GM23338 (cell line): ENCODE results near the gene SLC35B4. TPM values are rescaled to one million over a fixed set of nuclear protein-coding genes. Genes with fewer than 3 reads are reported as not detected.
A peak's percentile ranks its signal among the peaks of the same experiment; 100 is the strongest.

Experiments
- ATAC-seq: fragments of 200-7000 bp; cut with Tn5 transposase; 3 replicates; pipeline ENCODE4 v1.9.1; 2020
- DNase-seq: peaks from one replicate; pipeline ENCODE4 v3.0.0-alpha.2; 2015; ENCODE audit warnings: low spot score
- H2AFZ ChIP-seq: fragments of 200-600 bp; sonication (generic); 2 replicates; pipeline ENCODE4 v1.8.0; 2016; ENCODE audit warnings: antibody characterized with exemption, mild to moderate bottlenecking, moderate library complexity
- H3F3A ChIP-seq: fragments of 200-600 bp; sonication (generic); replicated peaks from 2 replicates; pipeline ENCODE4 v1.8.0; 2017; ENCODE audit warnings: antibody characterized with exemption, mixed run types, low read depth
- H3K27ac ChIP-seq: fragments of 200-600 bp; sonication (generic); 2 replicates; pipeline ENCODE4 v1.6.1; 2016; ENCODE audit warnings: low read depth
- H3K27me3 ChIP-seq: fragments of 200-600 bp; sonication (generic); 2 replicates; pipeline ENCODE4 v1.8.0; 2016; ENCODE audit warnings: mild to moderate bottlenecking, mixed run types, moderate library complexity; ENCODE audit not compliant: insufficient read depth
- H3K36me3 ChIP-seq: fragments of 200-600 bp; sonication (generic); 2 replicates; pipeline ENCODE4 v1.8.0; 2016; ENCODE audit warnings: mild to moderate bottlenecking; ENCODE audit not compliant: insufficient read depth
- H3K4me1 ChIP-seq: fragments of 200-600 bp; sonication (generic); 2 replicates; pipeline ENCODE4 v1.8.0; 2016; ENCODE audit warnings: mild to moderate bottlenecking, moderate library complexity; ENCODE audit not compliant: insufficient read depth
- H3K4me2 ChIP-seq: fragments of 200-600 bp; sonication (generic); 2 replicates; pipeline ENCODE4 v1.7.1; 2017; ENCODE audit warnings: mixed run types
- H3K4me3 ChIP-seq: fragments of 200-600 bp; sonication (generic); 2 replicates; pipeline ENCODE4 v1.6.1; 2016; ENCODE audit warnings: mixed run types
- H3K79me2 ChIP-seq: fragments of 200-600 bp; sonication (generic); replicated peaks from 2 replicates; pipeline ENCODE4 v1.8.0; 2017; ENCODE audit warnings: mild to moderate bottlenecking; ENCODE audit not compliant: insufficient read depth
- H3K9me2 ChIP-seq: fragments of 200-600 bp; sonication (generic); 2 replicates; pipeline ENCODE4 v1.8.0; 2017; ENCODE audit not compliant: insufficient read depth
- H4K20me1 ChIP-seq: fragments of 200-600 bp; sonication (generic); replicated peaks from 2 replicates; pipeline ENCODE4 v1.8.0; 2017; ENCODE audit warnings: mild to moderate bottlenecking; ENCODE audit not compliant: insufficient read depth
- H3K27ac Mint-ChIP-seq: 2 replicates; pipeline ENCODE4 v1.8.0; 2020; ENCODE audit warnings: inconsistent platforms, mild to moderate bottlenecking, moderate library complexity, mixed read lengths
- H3K27me3 Mint-ChIP-seq: 3 replicates; pipeline ENCODE4 v1.8.0; 2022; ENCODE audit warnings: low read depth, mild to moderate bottlenecking, moderate library complexity, mixed read lengths, inconsistent platforms; ENCODE audit not compliant: insufficient read depth, poor library complexity
- H3K36me3 Mint-ChIP-seq: 3 replicates; pipeline ENCODE4 v1.8.0; 2021; ENCODE audit warnings: low read depth, mild to moderate bottlenecking, inconsistent platforms, moderate library complexity, mixed read lengths
- H3K4me1 Mint-ChIP-seq: 3 replicates; pipeline ENCODE4 v1.8.0; 2020; ENCODE audit warnings: mild to moderate bottlenecking, inconsistent platforms, mixed read lengths
- H3K4me3 Mint-ChIP-seq: 3 replicates; pipeline ENCODE4 v1.8.0; 2021; ENCODE audit warnings: moderate library complexity, mild to moderate bottlenecking, inconsistent platforms, mixed read lengths
- H3K9me3 Mint-ChIP-seq: 3 replicates; pipeline ENCODE4 v1.8.0; 2020; ENCODE audit warnings: moderate library complexity, mild to moderate bottlenecking, inconsistent platforms, mixed read lengths
- CREB1 ChIP-seq: fragments of 250-450 bp; sonication (Bioruptor Pico); IDR thresholded peaks from 2 replicates; pipeline ENCODE4 v1.5.0; 2020; ENCODE audit warnings: low read depth, mild to moderate bottlenecking, moderate library complexity
- CTCF ChIP-seq, 2 experiments: fragments of 200-600 bp in 1 of 2; sonication (generic) in 1 of 2; conservative IDR thresholded peaks; 2 replicates each; pipeline versions ENCODE4 v1.5.1 to v1.6.1; 2016 to 2017; ENCODE audit warnings: antibody characterized with exemption in 2 of 2, low read depth in 2 of 2, mild to moderate bottlenecking in 2 of 2, moderate library complexity in 1 of 2
- EZH2 ChIP-seq: fragments of 200-600 bp; sonication (generic); IDR thresholded peaks from one replicate; pipeline ENCODE4 v1.8.0; 2017; ENCODE audit warnings: antibody characterized with exemption, mild to moderate bottlenecking, low read depth; ENCODE audit not compliant: unreplicated experiment
- EZH2phosphoT487 ChIP-seq: fragments of 200-600 bp; sonication (generic); IDR thresholded peaks from one replicate; pipeline ENCODE4 v1.8.1; 2018; ENCODE audit warnings: antibody characterized with exemption; ENCODE audit not compliant: unreplicated experiment
- JUNB ChIP-seq: IDR thresholded peaks from one replicate; pipeline ENCODE4 v1.6.1; 2016; ENCODE audit warnings: antibody characterized with exemption; ENCODE audit not compliant: unreplicated experiment
- NANOG ChIP-seq: IDR thresholded peaks from 2 replicates; pipeline ENCODE4 v1.6.1; 2016; ENCODE audit warnings: antibody characterized with exemption, borderline replicate concordance
- REST ChIP-seq: IDR thresholded peaks from one replicate; pipeline ENCODE4 v1.6.1; 2018; ENCODE audit warnings: antibody characterized with exemption; ENCODE audit not compliant: unreplicated experiment
- STAT1 ChIP-seq: IDR thresholded peaks from one replicate; pipeline ENCODE4 v1.6.1; 2016; ENCODE audit warnings: antibody characterized with exemption; ENCODE audit not compliant: unreplicated experiment
- ZNF114 ChIP-seq: fragments of 250-450 bp; sonication (Bioruptor Pico); IDR thresholded peaks from 2 replicates; pipeline ENCODE4 v1.5.0; 2020; ENCODE audit warnings: mild to moderate bottlenecking, moderate library complexity
- ZNF331 ChIP-seq: fragments of 250-450 bp; sonication (Bioruptor Pico); IDR thresholded peaks from 2 replicates; pipeline ENCODE4 v1.5.0; 2020; ENCODE audit warnings: low read depth, mild to moderate bottlenecking, moderate library complexity
- polyA plus RNA-seq: library from polyadenylated mRNA; unstranded; fragments of >200 nt; fragmentation: Nextera tagmentation; extraction: Ambion mirVana; gene quantifications from 2 replicates; pipeline ENCODE4 v1.2.1, GENCODE V29; 2016
- total RNA-seq: library from RNA; depleted of rRNA; stranded (reverse); fragments of >200 nt; shearing (Covaris generic); gene quantifications from 2 replicates; pipeline ENCODE4 v1.2.3, GENCODE V29; 2014
- TF ChIP-seq, protein P1 (sequence below): IDR thresholded peaks from 2 replicates; pipeline ENCODE4 v1.6.1; 2016; ENCODE audit warnings: antibody characterized with exemption

The SLC35B4 gene
- total and polyA plus RNA-seq, 2 experiments from 2014 or later, result 22.6 to 29.7 TPM

- TF ChIP-seq REST (no peak), CTCF (conservative IDR thresholded peaks at IDR 0.05; ENCODE audit: low read depth in 2 of 2) (no peak), EZH2phosphoT487 (no peak), CREB1 (CRISPR knock-in tag) (no peak), ZNF331 (CRISPR knock-in tag) (no peak), ZNF114 (CRISPR knock-in tag) (no peak), JUNB (no peak)
- TF ChIP-seq, protein P1, sequence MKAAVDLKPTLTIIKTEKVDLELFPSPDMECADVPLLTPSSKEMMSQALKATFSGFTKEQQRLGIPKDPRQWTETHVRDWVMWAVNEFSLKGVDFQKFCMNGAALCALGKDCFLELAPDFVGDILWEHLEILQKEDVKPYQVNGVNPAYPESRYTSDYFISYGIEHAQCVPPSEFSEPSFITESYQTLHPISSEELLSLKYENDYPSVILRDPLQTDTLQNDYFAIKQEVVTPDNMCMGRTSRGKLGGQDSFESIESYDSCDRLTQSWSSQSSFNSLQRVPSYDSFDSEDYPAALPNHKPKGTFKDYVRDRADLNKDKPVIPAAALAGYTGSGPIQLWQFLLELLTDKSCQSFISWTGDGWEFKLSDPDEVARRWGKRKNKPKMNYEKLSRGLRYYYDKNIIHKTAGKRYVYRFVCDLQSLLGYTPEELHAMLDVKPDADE, result no peak
These were observed 26.4 kb downstream of the SLC35B4 start (continued) for GRCh38 chr7:134290286-134290685.

- H3K27ac Mint-ChIP-seq, result no peak overlapping the region
- Histone ChIP-seq H3K4me2 (no peak overlapping the region), H2AFZ (no peak overlapping the region), H3K36me3 (0 out of 2 replicates have a peak, but pooled peaks cover 5% of the 10 kb centered on the region), H3K9me2 (no peaks in the 10 kb centered on the region), H3K79me2 (no peaks in the 10 kb centered on the region), H3F3A (no peaks in the 10 kb centered on the region), H3K27me3 (no peaks in the 10 kb centered on the region), H3K4me3 (no peak overlapping the region), H3K27ac (peak overlapping the region; percentile 32; the same call in 1 of the 2 replicates), H4K20me1 (no peaks in the 10 kb centered on the region), H3K4me1 (no peaks in the 10 kb centered on the region)
- H3K9me3 Mint-ChIP-seq, result no peaks in the 10 kb centered on the region
- DNase-seq (no peak), ATAC-seq (no peak)
- no peak for TF ChIP-seq CTCF (conservative IDR thresholded peaks at IDR 0.05; ENCODE audit: low read depth in 2 of 2)
- TF ChIP-seq ZNF331 (CRISPR knock-in tag), result no peak
- no peak for TF ChIP-seq STAT1
- no peak for TF ChIP-seq JUNB
- TF ChIP-seq ZNF114 (CRISPR knock-in tag), result no peak
- no peak for TF ChIP-seq EZH2
- no peak for TF ChIP-seq REST
- no peak for TF ChIP-seq NANOG
- H3K27me3 Mint-ChIP-seq, result no peaks in the 10 kb centered on the region
- peaks cover 11% of the 10 kb centered on the region for H3K36me3 Mint-ChIP-seq
- H3K4me1 Mint-ChIP-seq, result peaks cover 8% of the 10 kb centered on the region
- no peak overlapping the region for H3K4me3 Mint-ChIP-seq
These were observed 26.9 kb downstream of the SLC35B4 start for GRCh38 chr7:134289841-134290240.
